K562 (cell line): ENCODE measurements around the gene NR0B1. TPM values are rescaled to one million over a fixed set of nuclear protein-coding genes. Genes with fewer than 3 reads are reported as not detected.

Experiments used
- ATAC-seq: fragments of 200-7000 bp; cut with Tn5 transposase; 3 replicates; pipeline ENCODE4 v1.9.1; 2020; ENCODE audit warnings: moderate library complexity
- BruUV-seq: library from RNA; stranded (reverse); fragments of 400-500 nt; replicated peaks from 2 replicates; lab custom pipeline; 2021; lab: Mats Ljungman, UMichigan
- CTCF ChIA-PET: fragments of 300-600 bp; formaldehyde crosslinking; extraction: SDS; loops from one replicate; lab custom pipeline; 2021; ENCODE audit warnings: low intra/inter-chr PET ratio; lab: Yijun Ruan, JAX
- POLR2A ChIA-PET: fragments of 300-600, 350-650 bp; sonication (Branson Sonifier 250); formaldehyde crosslinking; extraction: SDS; loops from one replicate; lab custom pipeline; 2021; ENCODE audit warnings: antibody characterized with exemption, inconsistent platforms; lab: Yijun Ruan, JAX
- DNase-seq, 4 experiments: peaks; one replicate each; pipeline versions ENCODE4 v3.0.0 to v3.0.0-alpha.2; 2011 to 2018; ENCODE audit warnings: low spot score in 3 of 4, mixed read lengths in 3 of 4; ENCODE audit errors: extremely low read depth in 1 of 4
- FAIRE-seq: peaks from 2 replicates; lab custom pipeline; 2011; peaks lifted over from hg19 to GRCh38; lab: Jason Lieb, UNC
- H2AFZ ChIP-seq: 2 replicates; pipeline ENCODE4 v1.6.0; 2011; ENCODE audit warnings: low read depth, low read length, control low read depth, inconsistent platforms
- H3K27ac ChIP-seq: fragments of 200-600 bp; 3 replicates; pipeline ENCODE4 v1.8.0; 2011; ENCODE audit warnings: low read depth, mild to moderate bottlenecking, control low read depth, inconsistent platforms, low read length, moderate library complexity, mixed read lengths; ENCODE audit errors: extremely low read depth
- H3K27me3 ChIP-seq, 2 experiments: fragments of 300-600 bp in 1 of 2; 2 replicates in 1 of 2; 3 replicates in 1 of 2; pipeline versions ENCODE4 v1.6.0 to v1.8.0; 2011; ENCODE audit warnings: inconsistent platforms in 2 of 2, low read length in 2 of 2, mild to moderate bottlenecking in 1 of 2, mixed read lengths in 1 of 2, moderate library complexity in 1 of 2; ENCODE audit not compliant: control insufficient read depth in 2 of 2, insufficient read depth in 2 of 2
- H3K36me3 ChIP-seq: fragments of 300-600 bp; 3 replicates; pipeline ENCODE4 v1.8.0; 2011; ENCODE audit warnings: mild to moderate bottlenecking, low read length, inconsistent platforms; ENCODE audit not compliant: control insufficient read depth, insufficient read depth
- H3K4me1 ChIP-seq, 2 experiments: fragments of 200-600 bp in 1 of 2; replicated peaks in 1 of 2; 2 replicates in 1 of 2; 3 replicates in 1 of 2; pipeline versions ENCODE4 v1.5.1 to v1.8.0; 2011; ENCODE audit warnings: inconsistent platforms in 2 of 2, low read length in 2 of 2, mild to moderate bottlenecking in 1 of 2, mixed read lengths in 1 of 2, moderate library complexity in 1 of 2; ENCODE audit not compliant: control insufficient read depth in 2 of 2, insufficient read depth in 2 of 2
- H3K4me2 ChIP-seq: 2 replicates; pipeline ENCODE4 v1.6.1; 2011; ENCODE audit warnings: low read length, control low read depth, inconsistent platforms, mixed read lengths; ENCODE audit not compliant: insufficient read depth
- H3K4me3 ChIP-seq: fragments of 200-600 bp; sonication (generic), shearing (Covaris generic); 2 replicates; pipeline ENCODE4 v1.5.1; 2016; ENCODE audit warnings: control low read depth, inconsistent platforms
- H3K79me2 ChIP-seq: fragments of 200-600 bp; 3 replicates; pipeline ENCODE4 v1.8.0; 2011; ENCODE audit warnings: low read length, inconsistent platforms; ENCODE audit not compliant: control insufficient read depth, insufficient read depth
- H3K9ac ChIP-seq, 2 experiments: 2 replicates each; pipeline versions ENCODE4 v1.6.0 to v1.6.1; 2011; ENCODE audit warnings: low read depth in 2 of 2, low read length in 2 of 2, control low read depth in 1 of 2, inconsistent platforms in 1 of 2, mild to moderate bottlenecking in 1 of 2, mixed read lengths in 1 of 2; ENCODE audit not compliant: insufficient read depth in 1 of 2
- H3K9me1 ChIP-seq: one replicate; pipeline ENCODE4 v1.6.0; 2011; ENCODE audit warnings: inconsistent platforms, mild to moderate bottlenecking, low read length, moderate library complexity; ENCODE audit not compliant: control insufficient read depth, insufficient read depth
- H3K9me3 ChIP-seq: replicated peaks from 2 replicates; pipeline ENCODE4 v1.5.1; 2011; ENCODE audit warnings: low read depth, low read length, inconsistent platforms; ENCODE audit not compliant: control insufficient read depth, insufficient read depth
- H4K20me1 ChIP-seq: replicated peaks from 2 replicates; pipeline ENCODE4 v1.6.1; 2011; ENCODE audit warnings: low read length, inconsistent platforms, mixed read lengths; ENCODE audit not compliant: control insufficient read depth, insufficient read depth
- BHLHE40 ChIP-seq: IDR thresholded peaks from 2 replicates; pipeline ENCODE4 v1.6.1; 2011; ENCODE audit warnings: low read length, improper control_type of control experiment
- CBFA2T2 ChIP-seq: fragments of 450-650 bp; conservative IDR thresholded peaks from 2 replicates; pipeline ENCODE4 v1.6.1; 2017; ENCODE audit warnings: mild to moderate bottlenecking
- CGGBP1 ChIP-seq: fragments of 250-450 bp; sonication (Bioruptor Pico); IDR thresholded peaks from 2 replicates; pipeline ENCODE4 v1.9.0; 2021; ENCODE audit warnings: mild to moderate bottlenecking
- RCOR1 ChIP-seq, 2 experiments: IDR thresholded peaks; 2 replicates each; pipeline ENCODE4 v1.6.1; 2012; ENCODE audit warnings: low read depth in 2 of 2, low read length in 2 of 2, borderline replicate concordance in 1 of 2, improper control_type of control experiment in 1 of 2
- ZNF274 ChIP-seq: IDR thresholded peaks from 2 replicates; pipeline ENCODE4 v1.6.1; 2011; ENCODE audit warnings: low read depth, mild to moderate bottlenecking, low read length, moderate library complexity, borderline replicate concordance
- ZNF589 ChIP-seq: fragments of 200-800 bp; sonication (Bioruptor generic); IDR thresholded peaks from 2 replicates; pipeline ENCODE4 v1.6.1; 2016; ENCODE audit warnings: low read depth, missing genetic modification characterization, missing compliant biosample characterization
- WGBS: fragments of 100-300 bp; shearing (Covaris generic); methylation state at CpG from one replicate; pipeline ENCODE4 v1.1.6; 2016; ENCODE audit warnings: low coverage, mixed read lengths; ENCODE audit not compliant: insufficient coverage; ENCODE audit errors: missing lambda C conversion rate; 5-methylcytosine and 5-hydroxymethylcytosine counted together
- in situ Hi-C: fragments of 300-500 bp; cut with MboI; formaldehyde crosslinking; loops from 4 replicates; pipeline ENCODE4 v1.15.0; 2018; ENCODE audit warnings: inconsistent platforms, mixed read lengths
- intact Hi-C: fragments of 100-400 bp; cut with micrococcal nuclease; formaldehyde crosslinking; loops from 2 replicates; pipeline ENCODE4 v1.14.2; 2022
- polyA plus RNA-seq, 8 experiments: library from polyadenylated mRNA; depleted of rRNA in 4 of 8; stranded (reverse) in 5 of 8; unstranded in 3 of 8; fragments of >200 nt; fragmentation: Nextera tagmentation in 2 of 8; fragmentation: Illumina TruSeq in 1 of 8; extraction: Ambion mirVana in 2 of 8; extraction: Trizol in 1 of 8; gene quantifications; 2 replicates each; pipeline versions ENCODE4 v1.2.1 to v1.2.3, GENCODE V29; 2011 to 2014; ENCODE audit warnings: inconsistent platforms in 1 of 8, missing spikeins in 1 of 8
- total RNA-seq, 7 experiments: library from RNA; depleted of rRNA in 6 of 7; stranded (reverse); fragments of >200 nt in 6 of 7; fragmentation: Illumina TruSeq in 2 of 7; extraction: Trizol in 2 of 7; gene quantifications; 2 replicates each; pipeline versions ENCODE4 v1.2.1 to v1.2.3, GENCODE V29; 2011 to 2021; ENCODE audit warnings: low replicate concordance in 1 of 7
- TF ChIP-seq, protein P1 (sequence below): sonication (generic); formaldehyde crosslinking; IDR thresholded peaks from 2 replicates; pipeline ENCODE4 v1.9.0; 2022; ENCODE audit warnings: mild to moderate bottlenecking, missing genetic modification reagents

The NR0B1 gene
- total and polyA plus RNA-seq, 9 of the 15 experiments (the other 6 are each of a cell fraction or from before 2014, with no cell fraction given): not detected

DNA sequence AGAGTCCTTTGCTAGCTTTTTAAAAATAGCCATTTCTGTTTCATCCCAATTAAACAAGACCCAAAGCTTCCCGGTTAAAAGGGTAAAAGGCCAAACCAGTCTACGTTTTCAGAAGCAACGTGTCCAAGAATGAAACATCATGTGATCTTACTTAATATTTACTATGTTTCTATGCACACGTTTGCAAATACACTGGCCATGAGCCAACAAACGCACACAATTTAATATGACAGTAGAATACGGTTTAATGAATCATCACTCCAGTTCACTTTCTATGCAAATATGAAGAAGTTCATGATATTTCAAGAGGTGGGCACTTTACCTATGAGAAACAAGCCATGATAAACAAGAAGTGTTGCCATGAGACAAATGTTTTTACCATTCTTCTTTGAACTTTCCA is 4.3 kb downstream of the NR0B1 start (continued):
- TF ChIP-seq ZNF274 (no peak), CGGBP1 (CRISPR knock-in tag) (no peak), CBFA2T2 (no peak)

DNA sequence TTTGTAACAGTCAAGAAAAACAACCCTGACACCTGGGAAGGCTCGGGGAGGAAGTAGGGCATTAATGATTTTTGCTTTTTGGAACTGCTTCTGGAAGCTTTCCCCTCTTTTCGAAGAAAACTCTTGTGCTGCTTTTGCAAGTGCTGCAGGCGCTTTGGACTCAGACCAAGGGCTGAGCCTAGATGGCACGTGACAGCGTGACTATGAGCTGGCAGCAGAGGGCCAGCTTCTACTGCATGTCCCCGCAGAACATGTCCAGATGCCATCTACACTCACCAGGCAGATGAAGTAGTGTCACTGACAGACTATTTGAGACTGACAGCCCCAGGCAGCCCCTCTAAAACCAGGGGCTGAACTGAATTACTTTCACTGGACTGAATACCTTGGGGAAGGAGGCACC is 6.2 kb downstream of the NR0B1 start:
- in situ Hi-C loops: no loop called here
- FAIRE-seq (no peak), ATAC-seq (no peak), DNase-seq (no peak)
- Histone ChIP-seq H3K27me3 (peaks cover 0 to 2% of the 10 kb centered on the region in 2 experiments; a peak in 2 of 5 replicates), H4K20me1 (no peaks in the 10 kb centered on the region), H3K9me1 (no peaks in the 10 kb centered on the region), H3K27ac (no peak overlapping the region), H3K79me2 (no peaks in the 10 kb centered on the region), H3K9me3 (no peaks in the 10 kb centered on the region), H3K4me3 (no peak overlapping the region), H3K4me1 (no peaks in the 10 kb centered on the region), H2AFZ (no peak overlapping the region), H3K36me3 (no peaks in the 10 kb centered on the region), H3K4me2 (no peak overlapping the region), H3K9ac (no peak overlapping the region)
- TF ChIP-seq RCOR1 (IDR thresholded peaks at IDR 0.05; ENCODE audit: borderline replicate concordance in 1 of 2, low read depth in 2 of 2, low read length in 2 of 2): no peak
- TF ChIP-seq, protein P1, sequence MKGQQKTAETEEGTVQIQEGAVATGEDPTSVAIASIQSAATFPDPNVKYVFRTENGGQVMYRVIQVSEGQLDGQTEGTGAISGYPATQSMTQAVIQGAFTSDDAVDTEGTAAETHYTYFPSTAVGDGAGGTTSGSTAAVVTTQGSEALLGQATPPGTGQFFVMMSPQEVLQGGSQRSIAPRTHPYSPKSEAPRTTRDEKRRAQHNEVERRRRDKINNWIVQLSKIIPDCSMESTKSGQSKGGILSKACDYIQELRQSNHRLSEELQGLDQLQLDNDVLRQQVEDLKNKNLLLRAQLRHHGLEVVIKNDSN (CRISPR knock-in tag): no peak
- no peak for TF ChIP-seq ZNF589 (CRISPR knock-in tag)
- peak; percentile 79 for TF ChIP-seq BHLHE40
- intact Hi-C loops: no loop called here
- WGBS: 0% methylated on average over 4 of the region's 6 CpGs
- ChIA-PET POLR2A (no interaction called here), CTCF (no interaction called here)
- no TSS peak for BruUV-seq
